NT2/D1 (cell line): ENCODE results near the gene EDC3.

Experiments
- SUZ12 ChIP-seq: IDR thresholded peaks from 2 replicates; pipeline ENCODE4 v1.6.1; 2011; ENCODE audit not compliant: insufficient read length, insufficient read depth; ENCODE audit errors: extremely low read depth
- ZNF274 ChIP-seq: IDR thresholded peaks from 2 replicates; pipeline ENCODE4 v1.6.1; 2011; ENCODE audit warnings: mild to moderate bottlenecking, low read depth, low read length

GRCh38 chr15:74631087-74631385, 64.8 kb downstream of the EDC3 start:
- TF ChIP-seq SUZ12, result no peak
- no peak for TF ChIP-seq ZNF274
